HG03520 (cell line): ENCODE results near the gene PPOX.

Experiments used
- ATAC-seq: cut with Tn5 transposase; IDR thresholded peaks from one replicate; pipeline ENCODE4 v1.9.1; 2021; ENCODE audit warnings: mild to moderate bottlenecking, moderate library complexity; ENCODE audit not compliant: unreplicated experiment

PPOX gene

GRCh38 chr1:161219078-161219892 lies 53.1 kb downstream of the PPOX start:
- ATAC-seq = no peak

GRCh38 chr1:161220002-161220401 lies 53.8 kb downstream of the PPOX start:
- no peak for ATAC-seq
